SK-N-SH (cell line): ENCODE results near the gene VAMP8. TPM values are rescaled to one million over a fixed set of nuclear protein-coding genes. Genes with fewer than 3 reads are reported as not detected.
A peak's percentile ranks its signal among the peaks of the same experiment; 100 is the strongest.

Experiments used
- CTCF ChIA-PET: fragments of 300-600, 350-600 bp; formaldehyde crosslinking; extraction: SDS; loops from one replicate; lab custom pipeline; 2021; lab: Yijun Ruan, JAX
- POLR2A ChIA-PET: fragments of 350-600 bp; sonication (Branson Sonifier 250); formaldehyde crosslinking; extraction: SDS; loops from one replicate; lab custom pipeline; 2020; ENCODE audit warnings: antibody characterized with exemption, inconsistent platforms; lab: Yijun Ruan, JAX
- DNase-seq: peaks from one replicate; pipeline ENCODE4 v3.0.0; 2012
- H2AFZ ChIP-seq: fragments of 200-600 bp; sonication (generic); 2 replicates; pipeline ENCODE4 v1.8.1; 2016; ENCODE audit warnings: antibody characterized with exemption, mild to moderate bottlenecking, low read depth
- H3F3A ChIP-seq: fragments of 200-600 bp; sonication (generic); replicated peaks from 2 replicates; pipeline ENCODE3; 2016; ENCODE audit warnings: antibody characterized with exemption, mild to moderate bottlenecking; ENCODE audit not compliant: insufficient read depth
- H3K27ac ChIP-seq, 2 experiments: fragments of 200-500 bp in 1 of 2; fragments of 200-600 bp in 1 of 2; sonication (Bioruptor generic) in 1 of 2; sonication (generic), shearing (Covaris generic) in 1 of 2; 2 replicates each; pipeline versions ENCODE4 v1.5.1 to v1.6.1; 2014 to 2016; ENCODE audit warnings: low read depth in 2 of 2, inconsistent platforms in 1 of 2, low read length in 1 of 2, mild to moderate bottlenecking in 1 of 2, mixed read lengths in 1 of 2
- H3K27me3 ChIP-seq: fragments of 200-600 bp; sonication (generic), shearing (Covaris generic); 2 replicates; pipeline ENCODE4 v1.6.1; 2016; ENCODE audit warnings: mixed run types; ENCODE audit not compliant: insufficient read depth
- H3K36me3 ChIP-seq, 2 experiments: fragments of 200-500 bp in 1 of 2; fragments of 200-600 bp in 1 of 2; sonication (Bioruptor generic) in 1 of 2; sonication (generic) in 1 of 2; replicated peaks in 1 of 2; 2 replicates each; pipeline versions ENCODE3 to v1.5.1; 2014 to 2016; ENCODE audit warnings: low read length in 1 of 2, mild to moderate bottlenecking in 1 of 2; ENCODE audit not compliant: insufficient read depth in 2 of 2, control insufficient read depth in 1 of 2
- H3K4me1 ChIP-seq, 2 experiments: fragments of 200-500 bp in 1 of 2; fragments of 200-600 bp in 1 of 2; sonication (Bioruptor generic) in 1 of 2; sonication (generic), shearing (Covaris generic) in 1 of 2; 2 replicates each; pipeline versions ENCODE4 v1.5.1 to v1.6.1; 2014 to 2016; ENCODE audit warnings: low read depth in 1 of 2, low read length in 1 of 2, mixed run types in 1 of 2; ENCODE audit not compliant: insufficient read depth in 2 of 2, control insufficient read depth in 1 of 2
- H3K4me2 ChIP-seq: fragments of 200-600 bp; sonication (generic), shearing (Covaris generic); 2 replicates; pipeline ENCODE4 v1.6.1; 2017; ENCODE audit warnings: mixed run types
- H3K4me3 ChIP-seq, 2 experiments: fragments of 200-500 bp in 1 of 2; fragments of 200-600 bp in 1 of 2; sonication (Bioruptor generic) in 1 of 2; sonication (generic), shearing (Covaris generic) in 1 of 2; 2 replicates each; pipeline versions ENCODE4 v1.5.1 to v1.8.1; 2014 to 2016; ENCODE audit warnings: low read depth in 2 of 2, inconsistent platforms in 1 of 2, low read length in 1 of 2, mild to moderate bottlenecking in 1 of 2, mixed read lengths in 1 of 2, moderate library complexity in 1 of 2
- H3K79me2 ChIP-seq: fragments of 200-600 bp; sonication (generic); 2 replicates; pipeline ENCODE4 v1.8.1; 2017; ENCODE audit warnings: mild to moderate bottlenecking; ENCODE audit not compliant: insufficient read depth
- H3K9ac ChIP-seq: fragments of 200-600 bp; sonication (generic); 2 replicates; pipeline ENCODE4 v1.6.1; 2017; ENCODE audit warnings: mixed run types
- H3K9me2 ChIP-seq: fragments of 200-600 bp; sonication (generic); 2 replicates; pipeline ENCODE4 v1.6.1; 2017; ENCODE audit warnings: mixed run types
- H3K9me3 ChIP-seq: fragments of 200-600 bp; sonication (generic); 2 replicates; pipeline ENCODE4 v1.6.1; 2017; ENCODE audit warnings: mixed run types, mild to moderate bottlenecking, moderate library complexity
- H4K20me1 ChIP-seq: fragments of 200-600 bp; sonication (generic); 2 replicates; pipeline ENCODE4 v1.6.1; 2017; ENCODE audit warnings: mild to moderate bottlenecking, mixed run types; ENCODE audit not compliant: insufficient read depth
- CTCF ChIP-seq: fragments of 200-600 bp; sonication (generic); IDR thresholded peaks from 2 replicates; pipeline ENCODE4 v1.6.1; 2017; ENCODE audit warnings: antibody characterized with exemption, mild to moderate bottlenecking, moderate library complexity
- ELF1 ChIP-seq: IDR thresholded peaks from 2 replicates; pipeline ENCODE4 v1.4.0; 2012
- EP300 ChIP-seq, 2 experiments: IDR thresholded peaks; 2 replicates each; pipeline versions ENCODE4 v1.4.0 to v1.6.1; 2012; ENCODE audit warnings: borderline replicate concordance in 1 of 2, low read depth in 1 of 2, low read length in 1 of 2
- FOXM1 ChIP-seq: IDR thresholded peaks from 2 replicates; pipeline ENCODE4 v1.4.0; 2012; ENCODE audit warnings: low read depth, mild to moderate bottlenecking
- RAD21 ChIP-seq: IDR thresholded peaks from 2 replicates; pipeline ENCODE4 v1.6.1; 2012; ENCODE audit warnings: mild to moderate bottlenecking, low read length
- RCOR1 ChIP-seq: fragments of 150-350 bp; IDR thresholded peaks from 2 replicates; pipeline ENCODE4 v1.6.1; 2017; ENCODE audit warnings: antibody characterized with exemption, low read length
- SMC3 ChIP-seq: IDR thresholded peaks from 2 replicates; pipeline ENCODE4 v1.6.1; 2012; ENCODE audit warnings: low read depth, low read length, improper control_type of control experiment
- USF1 ChIP-seq: IDR thresholded peaks from 2 replicates; pipeline ENCODE4 v1.4.0; 2012; ENCODE audit warnings: low read depth, borderline replicate concordance
- USF2 ChIP-seq: fragments of 150-350 bp; IDR thresholded peaks from 2 replicates; pipeline ENCODE4 v1.6.1; 2017; ENCODE audit warnings: antibody characterized with exemption, low read length, low read depth, borderline replicate concordance
- YY1 ChIP-seq: IDR thresholded peaks from 2 replicates; pipeline ENCODE4 v1.4.0; 2012; ENCODE audit warnings: low read depth, mild to moderate bottlenecking
- ZBTB33 ChIP-seq: IDR thresholded peaks from 2 replicates; pipeline ENCODE4 v1.4.0; 2012; ENCODE audit warnings: low read depth, borderline replicate concordance
- WGBS: methylation state at CpG from one replicate; pipeline ENCODE4 v1.1.6; 2017; ENCODE audit warnings: low lambda C conversion rate; 5-methylcytosine and 5-hydroxymethylcytosine counted together
- polyA plus RNA-seq, 3 experiments: library from polyadenylated mRNA; depleted of rRNA; stranded (reverse); fragments of >200 nt; gene quantifications; 2 replicates each; pipeline ENCODE4 v1.2.3, GENCODE V29; 2012

VAMP8 gene
- polyA plus RNA-seq, 1 of the 3 experiments (the other 2 are of a cell fraction) = 0.72 TPM

- TF ChIP-seq ZBTB33 (no peak), RAD21 (no peak), SMC3 (no peak), EP300 (IDR thresholded peaks at IDR 0.05; ENCODE audit: borderline replicate concordance in 1 of 2, low read depth in 1 of 2, low read length in 1 of 2) (no peak), YY1 (peak; percentile 89), CTCF (no peak), FOXM1 (no peak), USF2 (peak; percentile 64)
Observed at GRCh38 chr2:85595301-85596025, 18.1 kb downstream of the VAMP8 start, which contains the start of gene RNF181 (continued).

GRCh38 chr2:85596026-85596333 lies 18.6 kb downstream of the VAMP8 start:
- TF ChIP-seq RCOR1 = no peak
- TF ChIP-seq ZBTB33 = no peak
- TF ChIP-seq ELF1 = no peak
- TF ChIP-seq USF1 = no peak
- Histone ChIP-seq H3K9me2 (no peaks in the 10 kb centered on the region), H2AFZ (peak overlapping the region; percentile 74), H3K27me3 (no peaks in the 10 kb centered on the region), H3K9ac (peak overlapping the region; percentile 94), H3K4me3 (peak overlapping the region; percentile 86 to 99), H3F3A (no peaks in the 10 kb centered on the region), H3K36me3 (peaks cover 0 to 28% of the 10 kb centered on the region in 2 experiments), H3K79me2 (peaks cover 22% of the 10 kb centered on the region), H3K9me3 (no peaks in the 10 kb centered on the region), H4K20me1 (no peaks in the 10 kb centered on the region), H3K4me1 (peaks cover 0 to 18% of the 10 kb centered on the region in 2 experiments; a peak in 2 of 4 replicates), H3K27ac (peak overlapping the region; percentile 63 to 79; a peak in 2 of 4 replicates), H3K4me2 (peak overlapping the region; percentile 95)
- POLR2A ChIA-PET = interaction anchor here (1.0 to 1.6 kb wide), 7 partner anchors 9 to 176 kb away, joined by 3 to 7 read pairs (median 4); partner anchors contain the start of gene C2orf68
- peak; percentile 57 for DNase-seq
- CTCF ChIA-PET = interaction anchor here (1.2 kb wide), 1 partner anchor 11 kb away, joined by 5 read pairs; no protein-coding TSS in a partner anchor
- WGBS = 2% methylated on average over 10 of the region's 10 CpGs
